ENCODE data around the gene CTU1. TPM values are rescaled to one million over a fixed set of nuclear protein-coding genes. Genes with fewer than 3 reads are reported as not detected.

The CTU1 gene
- total RNA-seq, 2 donors from 2014 or later: 4.6 to 5.6 TPM

GRCh38 chr19:51091895-51092873, 16.0 kb downstream of the CTU1 start:
- intact Hi-C loops (cut with DNase I, micrococcal nuclease): no loop called here
- peak; percentile 54 for ATAC-seq
- no peak for DNase-seq

DNA sequence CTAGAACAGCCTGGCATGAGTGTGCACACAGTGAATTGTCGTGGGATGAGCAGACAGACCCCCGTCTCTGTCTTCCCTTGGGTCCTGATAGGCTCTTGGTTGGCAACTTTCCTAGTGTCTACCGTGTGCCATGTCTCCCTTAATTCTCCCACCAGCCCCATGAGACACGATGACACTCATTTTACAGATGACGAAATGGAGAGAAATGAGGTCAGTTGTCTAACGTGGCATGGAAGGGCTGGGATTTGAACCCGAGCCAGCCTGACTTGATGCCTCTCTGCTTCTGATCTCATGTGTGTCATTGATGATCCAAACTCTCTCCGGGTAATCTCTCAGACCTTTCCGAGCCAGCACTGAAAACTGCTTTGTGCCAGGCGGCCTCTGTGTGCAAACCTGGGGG, 17.1 kb downstream of the CTU1 start:
- intact Hi-C loops (cut with DNase I, micrococcal nuclease): no loop called here
- DNase-seq: no peak
- no peak for ATAC-seq

- intact Hi-C loops (cut with DNase I, micrococcal nuclease): no loop called here
- DNase-seq: no peak
- no peak for ATAC-seq
Measured at GRCh38 chr19:51090471-51090870, 17.7 kb downstream of the CTU1 start.

- intact Hi-C loops (cut with DNase I, micrococcal nuclease): no loop called here
- DNase-seq (no peak), ATAC-seq (no peak)
Measured at GRCh38 chr19:51089786-51090185, 18.4 kb downstream of the CTU1 start.

DNA sequence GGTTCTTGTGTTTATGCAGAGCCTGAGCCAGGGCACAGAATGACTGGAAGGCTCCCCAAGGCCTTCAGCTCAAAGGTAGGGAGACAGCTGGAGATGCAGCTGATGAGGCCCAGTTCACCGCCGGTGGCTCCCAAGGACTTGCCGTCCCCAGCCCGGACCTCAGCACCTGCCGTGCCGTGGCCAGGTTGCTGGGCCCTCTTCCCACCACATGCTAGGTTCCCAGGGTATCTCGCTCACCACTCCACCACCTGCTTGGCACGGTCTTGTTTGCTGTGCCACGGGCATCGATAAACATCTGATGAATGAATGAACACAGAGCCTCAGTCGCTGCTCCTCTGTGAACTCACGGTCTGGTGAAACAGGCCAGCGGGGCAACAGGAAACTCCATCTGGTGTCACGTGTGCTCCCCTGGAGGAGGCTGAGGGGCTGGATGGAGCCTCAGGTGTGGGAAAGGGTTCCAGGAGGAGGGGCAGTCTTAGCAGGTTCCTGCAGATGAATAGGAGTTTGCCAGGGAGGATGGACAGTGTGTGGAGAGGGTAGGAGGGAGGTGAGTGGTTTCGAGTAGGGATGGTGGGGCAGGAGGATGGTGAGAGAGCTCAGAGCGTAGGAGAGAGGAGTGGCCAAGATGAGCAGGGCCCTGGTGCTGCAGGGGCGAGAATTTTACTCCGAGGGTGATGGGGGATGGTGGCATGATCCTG, 21.9 kb downstream of the CTU1 start:
- intact Hi-C loops (cut with DNase I, micrococcal nuclease): no loop called here
- DNase-seq (peak in 1 of 2 donors; percentile 8), ATAC-seq (no peak)

GRCh38 chr19:51084505-51084904, 23.7 kb downstream of the CTU1 start:
- DNase-seq (no peak), ATAC-seq (no peak)
- intact Hi-C loops (cut with DNase I, micrococcal nuclease): no loop called here

DNA sequence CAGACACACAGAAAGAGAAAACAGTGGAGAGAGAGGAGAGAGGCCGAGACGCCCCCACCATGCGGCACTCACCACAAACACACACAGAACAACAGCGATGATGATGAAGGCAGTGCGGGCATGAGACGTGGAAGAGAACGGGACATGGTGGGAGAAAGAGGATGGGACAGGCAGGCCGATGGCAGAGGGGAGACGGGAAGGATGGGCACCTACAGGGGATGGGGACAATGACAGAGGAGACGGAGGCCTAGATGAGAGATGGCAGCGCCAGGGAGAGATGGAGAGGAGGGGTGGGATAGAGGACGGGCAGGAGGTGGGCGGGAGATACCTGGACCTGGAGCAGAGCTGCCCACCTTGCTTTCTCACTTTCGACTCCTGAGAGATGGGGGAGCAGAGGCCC, 24.4 kb downstream of the CTU1 start:
- DNase-seq: no peak
- intact Hi-C loops (cut with DNase I, micrococcal nuclease): no loop called here

DNA sequence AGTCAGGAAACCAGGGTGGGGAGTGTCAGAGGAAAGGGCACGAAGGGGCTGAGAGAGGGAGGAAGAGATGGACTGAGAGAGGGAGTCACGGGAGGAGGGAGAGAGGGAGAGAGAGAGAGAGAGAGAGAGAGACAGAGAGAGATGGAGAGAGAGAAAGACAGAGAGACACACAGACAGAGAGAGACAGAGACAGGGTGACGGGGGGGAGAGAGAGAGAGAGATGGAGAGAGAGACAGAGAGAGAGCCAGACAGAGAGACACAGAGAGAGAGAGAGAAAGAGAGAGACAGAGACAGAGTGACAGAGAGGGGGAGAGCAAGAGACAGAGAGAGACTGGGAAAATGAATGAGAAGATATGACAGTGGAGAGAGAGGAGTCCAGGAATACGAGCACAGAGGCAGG, 25.0 kb downstream of the CTU1 start:
- intact Hi-C loops (cut with DNase I, micrococcal nuclease): no loop called here
- no peak for DNase-seq
- ATAC-seq: no peak

More for the DNA sequence above, 24.4 kb downstream of the CTU1 start:
- ATAC-seq: no peak

- ATAC-seq: no peak
- no peak for DNase-seq
- intact Hi-C loops (cut with DNase I, micrococcal nuclease): no loop called here
Measured at GRCh38 chr19:51082611-51083010, 25.6 kb downstream of the CTU1 start, which contains the start of gene KLK14. TSS of gene KLK14 (minus strand) at chr19:51082887. CDS start at chr19:51082614, 273 bp downstream.

DNA sequence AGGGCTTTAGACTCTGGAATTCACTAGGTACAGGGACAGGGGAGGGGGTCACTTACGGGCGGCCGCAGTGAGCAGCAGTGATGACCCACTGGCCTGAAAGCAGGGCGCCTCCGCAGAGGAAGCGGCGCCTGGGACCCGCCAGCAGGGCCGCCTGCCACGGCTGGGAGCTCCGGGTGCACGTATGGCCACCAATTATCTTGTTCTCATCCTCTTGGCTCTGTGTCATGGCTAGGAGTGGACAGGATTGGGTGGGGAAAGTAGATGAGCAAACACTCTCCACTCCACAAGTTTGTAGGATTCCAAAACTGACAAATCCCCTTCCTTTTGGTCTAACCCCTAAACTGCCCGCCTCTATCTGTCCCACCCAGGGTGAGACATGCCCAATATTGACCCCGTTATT, 26.7 kb downstream of the CTU1 start:
- DNase-seq (no peak), ATAC-seq (no peak)
- intact Hi-C loops (cut with DNase I, micrococcal nuclease): no loop called here

- DNase-seq (no peak), ATAC-seq (no peak)
- intact Hi-C loops (cut with DNase I, micrococcal nuclease): no loop called here
Measured at GRCh38 chr19:51079481-51080110, 28.6 kb downstream of the CTU1 start.

- ATAC-seq: no peak
Measured at GRCh38 chr19:51078731-51079130, 29.5 kb downstream of the CTU1 start.

DNA sequence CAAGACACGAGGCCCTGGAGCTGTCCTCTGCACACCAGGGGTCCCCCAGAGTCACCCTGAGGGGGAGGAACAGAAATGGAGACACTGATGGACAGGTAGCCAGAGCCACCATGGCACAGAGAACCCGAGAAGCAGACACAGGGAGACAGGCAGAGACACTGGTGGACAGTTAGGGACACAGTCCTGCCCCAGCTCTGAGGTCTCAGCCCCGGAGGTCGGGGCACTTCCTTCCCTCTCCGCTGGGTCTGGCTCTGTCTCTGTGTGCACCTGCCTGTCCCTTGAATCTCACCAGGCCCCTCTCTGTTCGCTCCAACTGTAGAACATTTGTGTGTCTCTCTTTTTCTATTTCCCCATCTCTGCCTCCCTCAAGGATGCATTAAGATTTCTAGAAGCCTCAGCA, 30.1 kb downstream of the CTU1 start:
- intact Hi-C loops (cut with DNase I, micrococcal nuclease): no loop called here
- no peak for ATAC-seq
- no peak for DNase-seq

More at GRCh38 chr19:51078731-51079130, 29.5 kb downstream of the CTU1 start:
- DNase-seq: no peak
- intact Hi-C loops (cut with DNase I, micrococcal nuclease): no loop called here

- DNase-seq (no peak), ATAC-seq (no peak)
- intact Hi-C loops (cut with DNase I, micrococcal nuclease): no loop called here
Measured at GRCh38 chr19:51076631-51077213, 31.5 kb downstream of the CTU1 start.

GRCh38 chr19:51075998-51076397, 32.2 kb downstream of the CTU1 start:
- no peak for DNase-seq
- intact Hi-C loops (cut with DNase I, micrococcal nuclease): no loop called here
- no peak for ATAC-seq

DNA sequence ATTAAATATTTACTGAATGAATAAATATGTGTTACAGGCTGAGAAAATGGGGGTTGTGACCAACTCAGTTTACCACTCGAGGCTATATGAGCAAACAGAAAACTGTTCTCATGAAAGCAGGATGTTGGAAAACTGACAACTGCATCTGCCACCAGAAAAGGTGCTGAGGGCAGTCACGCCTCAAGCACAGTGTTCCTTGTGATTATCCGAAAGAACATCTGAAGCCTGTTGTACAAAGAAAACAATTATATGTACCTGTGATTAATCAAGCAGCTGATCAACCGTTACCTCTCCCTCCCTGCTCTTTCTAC, 37.2 kb downstream of the CTU1 start:
- intact Hi-C loops (cut with DNase I, micrococcal nuclease): no loop called here
- DNase-seq: no peak

GRCh38 chr19:51070334-51071094, 37.7 kb downstream of the CTU1 start:
- no peak for ATAC-seq
- intact Hi-C loops (cut with DNase I, micrococcal nuclease): no loop called here
- no peak for DNase-seq

More for the DNA sequence above, 37.2 kb downstream of the CTU1 start:
- no peak for ATAC-seq

DNA sequence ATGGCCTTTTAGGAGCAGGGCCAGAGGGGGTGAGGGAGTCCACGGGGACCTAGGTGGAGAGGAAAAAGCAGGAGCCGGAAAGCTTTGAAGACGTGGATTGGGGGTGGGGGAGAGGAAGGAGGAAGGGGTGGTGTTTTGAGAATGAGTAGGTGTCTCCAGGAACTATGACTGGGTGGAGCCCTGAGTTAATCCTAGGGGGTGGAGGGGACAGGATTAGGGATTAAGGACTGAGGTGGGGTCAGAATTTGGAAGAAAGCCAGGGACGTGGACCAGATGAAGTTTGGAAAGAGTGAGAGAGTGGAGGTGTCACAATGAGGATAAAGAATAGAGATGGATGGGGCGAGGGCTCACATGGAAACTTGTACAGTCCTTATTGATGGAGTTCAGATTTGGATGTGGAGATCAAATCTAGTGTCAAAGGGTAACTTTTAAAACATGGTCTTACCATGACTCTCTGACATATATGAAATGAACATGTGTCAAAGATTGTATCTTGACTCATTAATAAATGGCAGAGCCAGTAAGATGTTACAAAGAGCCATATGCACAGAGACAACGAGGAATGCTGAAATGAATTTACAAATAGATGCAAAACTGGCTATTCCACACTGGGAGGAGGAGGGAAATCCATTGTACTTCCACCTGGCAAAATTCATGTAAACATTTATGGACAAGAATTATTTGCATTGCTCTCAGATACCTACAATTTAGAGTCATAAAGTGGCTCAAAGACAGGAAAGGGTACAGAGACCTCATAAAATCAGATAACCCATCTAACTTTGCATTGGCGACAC, 41.6 kb downstream of the CTU1 start:
- ATAC-seq (no peak), DNase-seq (no peak)
- intact Hi-C loops (cut with DNase I, micrococcal nuclease): no loop called here

Measured in left colon (tissue), 2 donors.